GM04503 (cell line): ENCODE data around the gene PPP4C.
"Not testable (repeated sequence)": the region's sequence is repeated elsewhere in the genome, so short reads cannot be mapped to it uniquely, and the experiment has no call there.

Source experiments
- DNase-seq: peaks from one replicate; pipeline ENCODE4 v3.0.0-alpha.2; 2012; ENCODE audit warnings: low read depth

Gene PPP4C

GRCh38 chr16:30075503-30076275 is at the start of gene PPP4C:
PPP4C (plus strand) TSS chr16:30075994; CDS start chr16:30076378, 384 bp downstream.
- DNase-seq = peak; percentile 46

- DNase-seq = no peak
These were observed 49.3 kb upstream of the PPP4C start for GRCh38 chr16:30026449-30026848.

GRCh38 chr16:30027588-30028437 is 48.0 kb upstream of the PPP4C start:
- no peak for DNase-seq

GRCh38 chr16:30028438-30029076 is 47.2 kb upstream of the PPP4C start:
- DNase-seq = no peak

- no peak for DNase-seq
These were observed 45.6 kb upstream of the PPP4C start for GRCh38 chr16:30030011-30030685.

GRCh38 chr16:30030841-30031413 is 44.9 kb upstream of the PPP4C start, which contains the start of gene TLCD3B:
TLCD3B (minus strand) TSS chr16:30031271; CDS start chr16:30030527, 744 bp downstream.
- no peak for DNase-seq

- no peak for DNase-seq
These were observed 44.3 kb upstream of the PPP4C start for GRCh38 chr16:30031477-30031918.

- DNase-seq = no peak
These were observed 43.5 kb upstream of the PPP4C start for GRCh38 chr16:30032083-30032819.

- DNase-seq = no peak
These were observed 42.5 kb upstream of the PPP4C start for GRCh38 chr16:30033270-30033669.

- no peak for DNase-seq
These were observed 35.6 kb upstream of the PPP4C start for GRCh38 chr16:30040221-30040620.

- not testable (repeated sequence) for DNase-seq
These were observed 35.1 kb upstream of the PPP4C start for GRCh38 chr16:30040690-30041089.

GRCh38 chr16:30041841-30042240 is 34.0 kb upstream of the PPP4C start:
- no peak for DNase-seq

GRCh38 chr16:30046178-30046577 is 29.6 kb upstream of the PPP4C start:
- DNase-seq = no peak

GRCh38 chr16:30046588-30046987 is 29.2 kb upstream of the PPP4C start:
- no peak for DNase-seq

GRCh38 chr16:30049871-30050270 is 25.9 kb upstream of the PPP4C start:
- DNase-seq = no peak

- no peak for DNase-seq
These were observed 24.3 kb upstream of the PPP4C start for GRCh38 chr16:30051518-30051917.

- DNase-seq = no peak
These were observed 23.0 kb upstream of the PPP4C start for GRCh38 chr16:30052671-30053372.

GRCh38 chr16:30053376-30054015 is 22.3 kb upstream of the PPP4C start:
- no peak for DNase-seq

GRCh38 chr16:30054451-30054850 is 21.3 kb upstream of the PPP4C start:
- no peak for DNase-seq
